HepG2 (cell line): ENCODE measurements around the gene CCDC57. TPM values are rescaled to one million over a fixed set of nuclear protein-coding genes. Genes with fewer than 3 reads are reported as not detected.

ENCODE experiments used
- ATAC-seq: fragments of 200-7000 bp; cut with Tn5 transposase; 3 replicates; pipeline ENCODE4 v1.9.1; 2020; ENCODE audit warnings: mild to moderate bottlenecking, moderate library complexity
- BruUV-seq: library from RNA; stranded (reverse); fragments of 400-500 nt; replicated peaks from 2 replicates; lab custom pipeline; 2021; lab: Mats Ljungman, UMichigan
- CTCF ChIA-PET: fragments of 300-600 bp; formaldehyde crosslinking; extraction: SDS; loops from one replicate; lab custom pipeline; 2021; ENCODE audit warnings: low total read pairs, inconsistent platforms, low intra/inter-chr PET ratio; lab: Yijun Ruan, JAX
- POLR2A ChIA-PET: fragments of 350-600 bp; sonication (Branson Sonifier 250); formaldehyde crosslinking; loops from one replicate; lab custom pipeline; 2020; ENCODE audit warnings: antibody characterized with exemption, inconsistent platforms; lab: Yijun Ruan, JAX
- DNase-seq: peaks from one replicate; pipeline ENCODE4 v3.0.0-alpha.2; 2015; ENCODE audit warnings: low spot score
- FAIRE-seq: peaks from 3 replicates; lab custom pipeline; 2011; peaks lifted over from hg19 to GRCh38; lab: Jason Lieb, UNC
- H2AFZ ChIP-seq: one replicate; pipeline ENCODE4 v1.6.1; 2011; ENCODE audit warnings: low read length, inconsistent platforms
- H3K27ac ChIP-seq: fragments of 300-600 bp; 3 replicates; pipeline ENCODE4 v1.8.0; 2011; ENCODE audit warnings: mixed run types, mild to moderate bottlenecking, mixed read lengths, low read length, inconsistent platforms; ENCODE audit not compliant: insufficient read depth; ENCODE audit errors: extremely low read length
- H3K27me3 ChIP-seq, 2 experiments: fragments of 200-600 bp in 1 of 2; 2 replicates in 1 of 2; 3 replicates in 1 of 2; pipeline versions ENCODE4 v1.6.0 to v1.8.0; 2011; ENCODE audit warnings: low read length in 2 of 2, mild to moderate bottlenecking in 2 of 2, moderate library complexity in 2 of 2, inconsistent platforms in 1 of 2; ENCODE audit not compliant: insufficient read depth in 2 of 2, control insufficient read depth in 1 of 2
- H3K36me3 ChIP-seq, 2 experiments: fragments of 200-600 bp in 1 of 2; replicated peaks in 1 of 2; 2 replicates in 1 of 2; 3 replicates in 1 of 2; pipeline versions ENCODE4 v1.5.1 to v1.8.0; 2011; ENCODE audit warnings: low read length in 2 of 2, inconsistent platforms in 1 of 2; ENCODE audit not compliant: insufficient read depth in 2 of 2, control insufficient read depth in 1 of 2
- H3K4me1 ChIP-seq: 2 replicates; pipeline ENCODE4 v1.5.1; 2012; ENCODE audit warnings: low read length, inconsistent platforms; ENCODE audit not compliant: insufficient read depth
- H3K4me2 ChIP-seq: 2 replicates; pipeline ENCODE4 v1.6.0; 2011; ENCODE audit warnings: low read depth, low read length, inconsistent platforms
- H3K4me3 ChIP-seq, 3 experiments: fragments of 200-600 bp in 1 of 3; sonication (generic), shearing (Covaris generic) in 1 of 3; replicated peaks in 1 of 3; 2 replicates each; pipeline ENCODE4 v1.5.1; 2011 to 2016; ENCODE audit warnings: low read length in 3 of 3, inconsistent platforms in 2 of 3, low read depth in 2 of 3, mild to moderate bottlenecking in 2 of 3, control low read depth in 1 of 3, mixed read lengths in 1 of 3; ENCODE audit not compliant: insufficient read depth in 1 of 3
- H3K79me2 ChIP-seq: one replicate; pipeline ENCODE4 v1.6.1; 2011; ENCODE audit warnings: low read length, inconsistent platforms; ENCODE audit not compliant: insufficient read depth
- H3K9ac ChIP-seq: 2 replicates; pipeline ENCODE4 v1.6.0; 2011; ENCODE audit warnings: mild to moderate bottlenecking, low read depth, low read length, inconsistent platforms; ENCODE audit not compliant: insufficient read depth
- H3K9me3 ChIP-seq: 2 replicates; pipeline ENCODE4 v1.5.1; 2012; ENCODE audit warnings: mild to moderate bottlenecking, low read length
- H4K20me1 ChIP-seq: 2 replicates; pipeline ENCODE4 v1.6.0; 2011; ENCODE audit warnings: inconsistent platforms, mild to moderate bottlenecking, low read length, moderate library complexity; ENCODE audit not compliant: insufficient read depth
- AGO2 ChIP-seq: fragments of 200-400 bp; formaldehyde crosslinking; optimal IDR thresholded peaks from 2 replicates; pipeline ENCODE3; 2017; ENCODE audit warnings: mild to moderate bottlenecking, low read depth, low read length, moderate library complexity
- BRD4 ChIP-seq: sonication (generic); formaldehyde crosslinking; IDR thresholded peaks from 2 replicates; pipeline ENCODE4 v1.4.0; 2020; ENCODE audit warnings: missing genetic modification reagents
- CBX5 ChIP-seq: sonication (generic); formaldehyde crosslinking; IDR thresholded peaks from 2 replicates; pipeline ENCODE4 v1.4.0; 2020; ENCODE audit warnings: missing genetic modification reagents, borderline replicate concordance
- HCFC1 ChIP-seq: fragments of 150-350 bp; IDR thresholded peaks from 2 replicates; pipeline ENCODE4 v1.6.1; 2014; ENCODE audit warnings: low read depth, low read length
- HES4 ChIP-seq: sonication (generic); formaldehyde crosslinking; IDR thresholded peaks from 2 replicates; pipeline ENCODE4 v1.9.0; 2021; ENCODE audit warnings: mild to moderate bottlenecking, missing genetic modification reagents, borderline replicate concordance
- NCOR1 ChIP-seq: fragments of 200-600 bp; sonication (generic); IDR thresholded peaks from 2 replicates; pipeline ENCODE4 v1.7.0; 2017; ENCODE audit warnings: antibody characterized with exemption, low read length, borderline replicate concordance
- PCBP1 ChIP-seq: fragments of 200-400 bp; formaldehyde crosslinking; IDR thresholded peaks from 2 replicates; pipeline ENCODE4 v1.6.1; 2017; ENCODE audit warnings: mild to moderate bottlenecking, low read depth, low read length, borderline replicate concordance
- RNF219 ChIP-seq: sonication (generic); formaldehyde crosslinking; IDR thresholded peaks from 2 replicates; pipeline ENCODE4 v1.5.0; 2020; ENCODE audit warnings: mild to moderate bottlenecking, missing genetic modification reagents
- TFDP1 ChIP-seq: IDR thresholded peaks from 2 replicates; pipeline ENCODE4 v1.6.1; 2016; ENCODE audit warnings: missing compliant biosample characterization, missing genetic modification reagents, borderline replicate concordance
- ZBTB4 ChIP-seq: sonication (generic); formaldehyde crosslinking; IDR thresholded peaks from 2 replicates; pipeline ENCODE4 v1.4.0; 2020; ENCODE audit warnings: missing genetic modification reagents, mild to moderate bottlenecking, borderline replicate concordance
- ZNF282 ChIP-seq: fragments of 450-650 bp; IDR thresholded peaks from 2 replicates; pipeline ENCODE4 v1.6.1; 2018; ENCODE audit not compliant: partially characterized antibody
- ZNF446 ChIP-seq: sonication (generic); formaldehyde crosslinking; IDR thresholded peaks from 2 replicates; pipeline ENCODE4 v1.5.0; 2020; ENCODE audit warnings: mild to moderate bottlenecking, missing genetic modification reagents
- WGBS: methylation state at CpG from one replicate; pipeline ENCODE4 v1.1.6; 2017; ENCODE audit warnings: low lambda C conversion rate; 5-methylcytosine and 5-hydroxymethylcytosine counted together
- in situ Hi-C: cut with HindIII; loops from 2 replicates; pipeline ENCODE4 v1.10.0; 2017; ENCODE audit warnings: low pct_unique_long_range_greater_than_20kb; ENCODE audit not compliant: extremely low pct_ligation_motif_present
- intact Hi-C: fragments of 100-400 bp; cut with micrococcal nuclease; formaldehyde crosslinking; loops from one replicate; pipeline ENCODE4 v1.10.0; 2022; ENCODE audit not compliant: unreplicated experiment
- polyA plus RNA-seq, 8 experiments: library from polyadenylated mRNA; depleted of rRNA in 3 of 8; stranded (reverse) in 7 of 8; unstranded in 1 of 8; fragments of >200 nt; fragmentation: Illumina TruSeq in 4 of 8; extraction: Trizol in 4 of 8; gene quantifications; 2 replicates each; pipeline versions ENCODE4 v1.2.1 to v1.2.3, GENCODE V29; 2011 to 2016; ENCODE audit warnings: low read depth in 4 of 8, missing spikeins in 1 of 8, mixed read lengths in 1 of 8; ENCODE audit not compliant: insufficient read depth in 1 of 8
- total RNA-seq, 5 experiments: library from RNA; depleted of rRNA; stranded (reverse); fragments of >200 nt; fragmentation: Illumina TruSeq; extraction: Trizol; gene quantifications; 2 replicates each; pipeline ENCODE4 v1.2.3, GENCODE V29; 2016; ENCODE audit warnings: low read depth in 1 of 5

The CCDC57 gene
- total and polyA plus RNA-seq, 2 of the 13 experiments (the other 11 are each of a cell fraction or from before 2014, with no cell fraction given), result 59.3 to 59.9 TPM

- POLR2A ChIA-PET, result interaction anchor here (0.9 kb wide), 1 partner anchor 45 kb away, joined by 3 read pairs; no protein-coding TSS in a partner anchor
- in situ Hi-C loops, result no loop called here
- Histone ChIP-seq H3K4me2 (no peak overlapping the region), H3K36me3 (peaks cover 68 to 91% of the 10 kb centered on the region in 2 experiments), H3K9me3 (no peaks in the 10 kb centered on the region), H3K4me3 (no peak overlapping the region), H2AFZ (no peak overlapping the region), H3K27ac (no peak overlapping the region), H3K27me3 (no peaks in the 10 kb centered on the region), H3K9ac (no peak overlapping the region), H3K79me2 (peaks cover 3% of the 10 kb centered on the region), H4K20me1 (peaks cover 50% of the 10 kb centered on the region; the same call in 1 of the 2 replicates), H3K4me1 (peaks cover 21% of the 10 kb centered on the region)
- CTCF ChIA-PET, result no interaction called here
- FAIRE-seq, result no peak
- intact Hi-C loops, result no loop called here
- WGBS, result 98% methylated on average over 22 of the region's 22 CpGs
- ATAC-seq, result no peak
- TSS peak; percentile 29 for BruUV-seq
- no peak for DNase-seq
- TF ChIP-seq TFDP1 (CRISPR knock-in tag) (no peak), HES4 (no peak), HCFC1 (no peak), PCBP1 (no peak), NCOR1 (no peak), ZNF282 (no peak), AGO2 (peak; percentile 70), RNF219 (CRISPR knock-in tag) (no peak), ZNF446 (no peak), ZBTB4 (CRISPR knock-in tag) (no peak), BRD4 (CRISPR knock-in tag) (no peak), CBX5 (CRISPR knock-in tag) (no peak)
Observed at GRCh38 chr17:82247182-82247823, 34.7 kb upstream of the CCDC57 start.
